Panc1 (cell line): ENCODE measurements around the gene RPP38. TPM values are rescaled to one million over a fixed set of nuclear protein-coding genes. Genes with fewer than 3 reads are reported as not detected.

ENCODE experiments used
- ATAC-seq: fragments of 200-7000 bp; cut with Tn5 transposase; 2 replicates; pipeline ENCODE4 v1.9.1; 2020; ENCODE audit warnings: mild to moderate bottlenecking, moderate library complexity
- BruUV-seq: library from RNA; stranded (reverse); fragments of 400-500 nt; replicated peaks from 2 replicates; lab custom pipeline; 2021; lab: Mats Ljungman, UMichigan
- CTCF ChIA-PET: fragments of 300-600 bp; sonication (Branson Sonifier 250); formaldehyde crosslinking; loops from one replicate; lab custom pipeline; 2022; ENCODE audit warnings: antibody characterized with exemption; lab: Charles Lee
- POLR2A ChIA-PET: fragments of 300-600 bp; sonication (Branson Sonifier 250); formaldehyde crosslinking; loops from one replicate; lab custom pipeline; 2022; ENCODE audit warnings: antibody characterized with exemption; lab: Charles Lee
- DNase-seq: peaks from one replicate; pipeline ENCODE4 v3.0.0-alpha.2; 2010; ENCODE audit warnings: low read depth, low spot score
- H3K27ac ChIP-seq: 2 replicates; pipeline ENCODE4 v1.5.1; 2011; ENCODE audit warnings: mild to moderate bottlenecking, low read length, inconsistent platforms
- H3K27me3 ChIP-seq: fragments of 200-500 bp; sonication (Bioruptor generic); 2 replicates; pipeline ENCODE4 v1.6.0; 2014; ENCODE audit warnings: low read length, inconsistent platforms; ENCODE audit not compliant: control insufficient read depth, insufficient read depth
- H3K36me3 ChIP-seq: fragments of 200-500 bp; sonication (Bioruptor generic); 2 replicates; pipeline ENCODE4 v1.5.1; 2014; ENCODE audit warnings: inconsistent platforms, mild to moderate bottlenecking, low read length, moderate library complexity; ENCODE audit not compliant: control insufficient read depth, insufficient read depth
- H3K4me1 ChIP-seq: 2 replicates; pipeline ENCODE4 v1.5.1; 2011; ENCODE audit warnings: inconsistent platforms, mild to moderate bottlenecking, low read length, moderate library complexity; ENCODE audit not compliant: control insufficient read depth, insufficient read depth
- H3K4me3 ChIP-seq, 2 experiments: 2 replicates each; pipeline ENCODE4 v1.5.1; 2011 to 2012; ENCODE audit warnings: low read depth in 2 of 2, low read length in 2 of 2, mild to moderate bottlenecking in 2 of 2, inconsistent platforms in 1 of 2, moderate library complexity in 1 of 2
- H3K9me3 ChIP-seq: fragments of 200-500 bp; sonication (Bioruptor generic); 2 replicates; pipeline ENCODE4 v1.5.1; 2014; ENCODE audit warnings: low read depth, mild to moderate bottlenecking, inconsistent platforms, low read length, moderate library complexity; ENCODE audit not compliant: control insufficient read depth, insufficient read depth
- CTCF ChIP-seq: fragments of 450-650 bp; IDR thresholded peaks from 2 replicates; pipeline ENCODE4 v1.5.1; 2017; ENCODE audit warnings: mild to moderate bottlenecking
- POLR2AphosphoS5 ChIP-seq: IDR thresholded peaks from 2 replicates; pipeline ENCODE4 v1.6.1; 2012; ENCODE audit warnings: mild to moderate bottlenecking, low read depth, low read length, moderate library complexity
- REST ChIP-seq, 2 experiments: IDR thresholded peaks; 2 replicates each; pipeline ENCODE4 v1.6.1; 2011 to 2012; ENCODE audit warnings: low read depth in 2 of 2, control low read depth in 1 of 2, low read length in 1 of 2, mild to moderate bottlenecking in 1 of 2, moderate library complexity in 1 of 2; ENCODE audit not compliant: insufficient read depth in 1 of 2
- SIN3A ChIP-seq: IDR thresholded peaks from 2 replicates; pipeline ENCODE4 v1.6.1; 2012; ENCODE audit warnings: low read depth, mild to moderate bottlenecking, low read length, moderate library complexity, borderline replicate concordance; ENCODE audit not compliant: insufficient read depth
- TCF7L2 ChIP-seq: IDR thresholded peaks from 2 replicates; pipeline ENCODE4 v1.6.1; 2011; ENCODE audit warnings: mild to moderate bottlenecking, low read depth, low read length, inconsistent platforms
- in situ Hi-C: cut with HindIII; loops from 2 replicates; pipeline ENCODE4 v1.10.0; 2016; ENCODE audit warnings: low sequenced_read_pairs, low pct_unique_long_range_greater_than_20kb
- intact Hi-C: fragments of 100-400 bp; cut with micrococcal nuclease; formaldehyde crosslinking; loops from one replicate; pipeline ENCODE4 v1.10.0; 2022; ENCODE audit not compliant: unreplicated experiment
- total RNA-seq: library from RNA; stranded (reverse); gene quantifications from one replicate; pipeline ENCODE4 v1.2.1, GENCODE V29; 2021; ENCODE audit not compliant: unreplicated experiment

The RPP38 gene
- total RNA-seq, 1 experiment from 2014 or later: 19.9 TPM

GRCh38 chr10:15124190-15124589, 27.0 kb downstream of the RPP38 start:
- intact Hi-C loops: no loop called here
- H3K4me1 ChIP-seq: no peaks in the 10 kb centered on the region
- CTCF ChIA-PET: no interaction called here
- TF ChIP-seq CTCF (no peak), TCF7L2 (no peak), POLR2AphosphoS5 (no peak), SIN3A (no peak), REST (IDR thresholded peaks at IDR 0.05; ENCODE audit: insufficient read depth in 1 of 2, low read depth in 2 of 2, low read length in 1 of 2) (no peak)
- H3K9me3 ChIP-seq: no peaks in the 10 kb centered on the region
- no peaks in the 10 kb centered on the region for H3K27me3 ChIP-seq
- in situ Hi-C loops: no loop called here
- no peak for ATAC-seq
- H3K4me3 ChIP-seq: no peak overlapping the region
- H3K36me3 ChIP-seq: no peaks in the 10 kb centered on the region; the same call in 1 of the 2 replicates
- TSS peak; percentile 36 for BruUV-seq
- POLR2A ChIA-PET: interaction anchor here (0.6 kb wide), 1 partner anchor 20 kb away, joined by 6 read pairs; no protein-coding TSS in a partner anchor
- H3K27ac ChIP-seq: no peak overlapping the region
- DNase-seq: no peak

GRCh38 chr10:15124908-15125307, 27.8 kb downstream of the RPP38 start:
- Histone ChIP-seq H3K9me3 (no peaks in the 10 kb centered on the region), H3K4me1 (no peaks in the 10 kb centered on the region), H3K27me3 (no peaks in the 10 kb centered on the region), H3K4me3 (no peak overlapping the region), H3K36me3 (no peaks in the 10 kb centered on the region; the same call in 1 of the 2 replicates), H3K27ac (no peak overlapping the region)
- ChIA-PET POLR2A (no interaction called here), CTCF (no interaction called here)
- intact Hi-C loops (no loop called here), in situ Hi-C loops (no loop called here)
- TF ChIP-seq CTCF (no peak), SIN3A (no peak), POLR2AphosphoS5 (no peak), TCF7L2 (no peak), REST (IDR thresholded peaks at IDR 0.05; ENCODE audit: insufficient read depth in 1 of 2, low read depth in 2 of 2, low read length in 1 of 2) (no peak)
- no TSS peak for BruUV-seq
- ATAC-seq (no peak), DNase-seq (no peak)
